HepG2 (cell line): ENCODE measurements around the gene ZMYM1. TPM values are rescaled to one million over a fixed set of nuclear protein-coding genes. Genes with fewer than 3 reads are reported as not detected.

ENCODE experiments used
- ATAC-seq: fragments of 200-7000 bp; cut with Tn5 transposase; 3 replicates; pipeline ENCODE4 v1.9.1; 2020; ENCODE audit warnings: mild to moderate bottlenecking, moderate library complexity
- BruUV-seq: library from RNA; stranded (reverse); fragments of 400-500 nt; replicated peaks from 2 replicates; lab custom pipeline; 2021; lab: Mats Ljungman, UMichigan
- CTCF ChIA-PET: fragments of 300-600 bp; formaldehyde crosslinking; extraction: SDS; loops from one replicate; lab custom pipeline; 2021; ENCODE audit warnings: low total read pairs, inconsistent platforms, low intra/inter-chr PET ratio; lab: Yijun Ruan, JAX
- POLR2A ChIA-PET: fragments of 350-600 bp; sonication (Branson Sonifier 250); formaldehyde crosslinking; loops from one replicate; lab custom pipeline; 2020; ENCODE audit warnings: antibody characterized with exemption, inconsistent platforms; lab: Yijun Ruan, JAX
- DNase-seq: peaks from one replicate; pipeline ENCODE4 v3.0.0-alpha.2; 2015; ENCODE audit warnings: low spot score
- FAIRE-seq: peaks from 3 replicates; lab custom pipeline; 2011; peaks lifted over from hg19 to GRCh38; lab: Jason Lieb, UNC
- H2AFZ ChIP-seq: one replicate; pipeline ENCODE4 v1.6.1; 2011; ENCODE audit warnings: low read length, inconsistent platforms
- H3K27ac ChIP-seq: fragments of 300-600 bp; 3 replicates; pipeline ENCODE4 v1.8.0; 2011; ENCODE audit warnings: mixed run types, mild to moderate bottlenecking, mixed read lengths, low read length, inconsistent platforms; ENCODE audit not compliant: insufficient read depth; ENCODE audit errors: extremely low read length
- H3K27me3 ChIP-seq, 2 experiments: fragments of 200-600 bp in 1 of 2; 2 replicates in 1 of 2; 3 replicates in 1 of 2; pipeline versions ENCODE4 v1.6.0 to v1.8.0; 2011; ENCODE audit warnings: low read length in 2 of 2, mild to moderate bottlenecking in 2 of 2, moderate library complexity in 2 of 2, inconsistent platforms in 1 of 2; ENCODE audit not compliant: insufficient read depth in 2 of 2, control insufficient read depth in 1 of 2
- H3K36me3 ChIP-seq, 2 experiments: fragments of 200-600 bp in 1 of 2; replicated peaks in 1 of 2; 2 replicates in 1 of 2; 3 replicates in 1 of 2; pipeline versions ENCODE4 v1.5.1 to v1.8.0; 2011; ENCODE audit warnings: low read length in 2 of 2, inconsistent platforms in 1 of 2; ENCODE audit not compliant: insufficient read depth in 2 of 2, control insufficient read depth in 1 of 2
- H3K4me1 ChIP-seq: 2 replicates; pipeline ENCODE4 v1.5.1; 2012; ENCODE audit warnings: low read length, inconsistent platforms; ENCODE audit not compliant: insufficient read depth
- H3K4me2 ChIP-seq: 2 replicates; pipeline ENCODE4 v1.6.0; 2011; ENCODE audit warnings: low read depth, low read length, inconsistent platforms
- H3K4me3 ChIP-seq, 3 experiments: fragments of 200-600 bp in 1 of 3; sonication (generic), shearing (Covaris generic) in 1 of 3; replicated peaks in 1 of 3; 2 replicates each; pipeline ENCODE4 v1.5.1; 2011 to 2016; ENCODE audit warnings: low read length in 3 of 3, inconsistent platforms in 2 of 3, low read depth in 2 of 3, mild to moderate bottlenecking in 2 of 3, control low read depth in 1 of 3, mixed read lengths in 1 of 3; ENCODE audit not compliant: insufficient read depth in 1 of 3
- H3K79me2 ChIP-seq: one replicate; pipeline ENCODE4 v1.6.1; 2011; ENCODE audit warnings: low read length, inconsistent platforms; ENCODE audit not compliant: insufficient read depth
- H3K9ac ChIP-seq: 2 replicates; pipeline ENCODE4 v1.6.0; 2011; ENCODE audit warnings: mild to moderate bottlenecking, low read depth, low read length, inconsistent platforms; ENCODE audit not compliant: insufficient read depth
- H3K9me3 ChIP-seq: 2 replicates; pipeline ENCODE4 v1.5.1; 2012; ENCODE audit warnings: mild to moderate bottlenecking, low read length
- H4K20me1 ChIP-seq: 2 replicates; pipeline ENCODE4 v1.6.0; 2011; ENCODE audit warnings: inconsistent platforms, mild to moderate bottlenecking, low read length, moderate library complexity; ENCODE audit not compliant: insufficient read depth
- AFF4 ChIP-seq: sonication (generic); formaldehyde crosslinking; IDR thresholded peaks from 2 replicates; pipeline ENCODE4 v1.4.0; 2020; ENCODE audit warnings: missing genetic modification reagents
- GATA4 ChIP-seq: sonication (generic); IDR thresholded peaks from 2 replicates; pipeline ENCODE4 v1.6.1; 2016; ENCODE audit warnings: antibody characterized with exemption, low read depth, borderline replicate concordance
- PRDM15 ChIP-seq: sonication (generic); formaldehyde crosslinking; IDR thresholded peaks from 2 replicates; pipeline ENCODE4 v1.4.0; 2020; ENCODE audit warnings: missing genetic modification reagents
- ZNF24 ChIP-seq: fragments of 450-650 bp; IDR thresholded peaks from 2 replicates; pipeline ENCODE4 v1.6.1; 2017; ENCODE audit warnings: antibody characterized with exemption, mild to moderate bottlenecking
- ZNF484 ChIP-seq: sonication (generic); formaldehyde crosslinking; IDR thresholded peaks from 2 replicates; pipeline ENCODE4 v1.5.1; 2020; ENCODE audit warnings: mild to moderate bottlenecking, low read depth, missing genetic modification reagents, borderline replicate concordance
- ZNF777 ChIP-seq: sonication (generic); formaldehyde crosslinking; IDR thresholded peaks from 2 replicates; pipeline ENCODE4 v1.4.0; 2020; ENCODE audit warnings: missing genetic modification reagents
- WGBS: methylation state at CpG from one replicate; pipeline ENCODE4 v1.1.6; 2017; ENCODE audit warnings: low lambda C conversion rate; 5-methylcytosine and 5-hydroxymethylcytosine counted together
- in situ Hi-C: cut with HindIII; loops from 2 replicates; pipeline ENCODE4 v1.10.0; 2017; ENCODE audit warnings: low pct_unique_long_range_greater_than_20kb; ENCODE audit not compliant: extremely low pct_ligation_motif_present
- intact Hi-C: fragments of 100-400 bp; cut with micrococcal nuclease; formaldehyde crosslinking; loops from one replicate; pipeline ENCODE4 v1.10.0; 2022; ENCODE audit not compliant: unreplicated experiment
- polyA plus RNA-seq, 8 experiments: library from polyadenylated mRNA; depleted of rRNA in 3 of 8; stranded (reverse) in 7 of 8; unstranded in 1 of 8; fragments of >200 nt; fragmentation: Illumina TruSeq in 4 of 8; extraction: Trizol in 4 of 8; gene quantifications; 2 replicates each; pipeline versions ENCODE4 v1.2.1 to v1.2.3, GENCODE V29; 2011 to 2016; ENCODE audit warnings: low read depth in 4 of 8, missing spikeins in 1 of 8, mixed read lengths in 1 of 8; ENCODE audit not compliant: insufficient read depth in 1 of 8
- total RNA-seq, 5 experiments: library from RNA; depleted of rRNA; stranded (reverse); fragments of >200 nt; fragmentation: Illumina TruSeq; extraction: Trizol; gene quantifications; 2 replicates each; pipeline ENCODE4 v1.2.3, GENCODE V29; 2016; ENCODE audit warnings: low read depth in 1 of 5

The ZMYM1 gene
- total and polyA plus RNA-seq, 2 of the 13 experiments (the other 11 are each of a cell fraction or from before 2014, with no cell fraction given), result 10.0 to 16.2 TPM

GRCh38 chr1:35033346-35033745, 45.8 kb upstream of the ZMYM1 start (continued):
- TF ChIP-seq AFF4 (CRISPR knock-in tag), result no peak
- no peak for TF ChIP-seq ZNF484 (CRISPR knock-in tag)

DNA sequence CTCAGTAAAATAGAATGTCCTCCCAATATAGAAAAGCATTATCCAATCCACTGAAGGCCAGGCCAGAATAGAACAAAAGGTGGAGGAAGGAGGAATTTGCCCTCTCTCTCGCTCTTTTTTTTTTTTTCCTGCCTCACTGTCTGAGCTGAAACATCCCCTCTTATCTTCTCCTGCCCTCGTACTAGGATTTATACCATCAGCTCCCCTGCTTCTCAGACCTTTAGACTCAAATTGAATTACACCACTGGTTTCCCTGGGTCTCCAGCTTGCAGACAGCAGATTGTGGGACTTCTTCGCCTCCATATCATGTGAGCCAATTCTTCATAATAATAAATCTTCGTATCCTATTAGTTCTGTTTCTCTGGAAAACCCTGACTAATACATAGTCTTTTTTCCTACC, 42.6 kb upstream of the ZMYM1 start:
- FAIRE-seq (no peak), DNase-seq (no peak), ATAC-seq (no peak)
- BruUV-seq, result no TSS peak
- Histone ChIP-seq H3K4me1 (no peaks in the 10 kb centered on the region), H3K79me2 (no peaks in the 10 kb centered on the region), H4K20me1 (no peaks in the 10 kb centered on the region), H3K4me2 (no peak overlapping the region), H2AFZ (no peak overlapping the region), H3K36me3 (no peaks in the 10 kb centered on the region)
- CTCF ChIA-PET, result no interaction called here
- intact Hi-C loops, result no loop called here
- TF ChIP-seq PRDM15 (CRISPR knock-in tag) (no peak), GATA4 (no peak), ZNF777 (no peak), ZNF24 (no peak)
- TF ChIP-seq, all 625 proteins: peak for 0
- Histone ChIP-seq H3K9ac (no peak overlapping the region), H3K4me3 (no peak overlapping the region), H3K27ac (no peak overlapping the region), H3K27me3 (no peaks in the 10 kb centered on the region), H3K9me3 (peaks cover 11% of the 10 kb centered on the region)
- POLR2A ChIA-PET, result no interaction called here
- WGBS, result 43% methylated on average over 4 of the region's 4 CpGs
- in situ Hi-C loops, result no loop called here
